K562 (cell line): ENCODE data around the gene PRMT5. TPM values are rescaled to one million over a fixed set of nuclear protein-coding genes. Genes with fewer than 3 reads are reported as not detected.

Experiments used
- CHD1 ChIP-seq: fragments of 200-600 bp; sonication (generic); IDR thresholded peaks from one replicate; pipeline ENCODE4 v1.6.1; 2012; ENCODE audit warnings: mild to moderate bottlenecking, moderate library complexity, low read length, inconsistent platforms
- COPS2 ChIP-seq: fragments of 450-650 bp; conservative IDR thresholded peaks from 2 replicates; pipeline ENCODE4 v1.6.1; 2016; ENCODE audit warnings: mild to moderate bottlenecking, moderate library complexity
- FOXA3 ChIP-seq, 2 experiments: fragments of 450-650 bp in 1 of 2; sonication (generic) in 1 of 2; formaldehyde crosslinking; IDR thresholded peaks in 1 of 2; conservative IDR thresholded peaks in 1 of 2; 2 replicates each; pipeline versions ENCODE4 v1.4.0 to v1.8.0; 2020 to 2022; ENCODE audit warnings: mild to moderate bottlenecking in 2 of 2, missing genetic modification reagents in 1 of 2
- MEIS2 ChIP-seq: fragments of 450-650 bp; IDR thresholded peaks from 2 replicates; pipeline ENCODE4 v1.6.1; 2014; ENCODE audit warnings: mild to moderate bottlenecking; ENCODE audit not compliant: partially characterized antibody
- NCOA1 ChIP-seq: fragments of 450-650 bp; IDR thresholded peaks from 2 replicates; pipeline ENCODE4 v1.6.1; 2016; ENCODE audit warnings: low read depth
- NR1H2 ChIP-seq: sonication (generic); formaldehyde crosslinking; IDR thresholded peaks from 2 replicates; pipeline ENCODE4 v1.4.0; 2020; ENCODE audit warnings: mild to moderate bottlenecking, missing genetic modification reagents
- NR2F6 ChIP-seq: fragments of 450-650 bp; formaldehyde crosslinking; IDR thresholded peaks from 2 replicates; pipeline ENCODE4 v1.4.0; 2020; ENCODE audit warnings: mild to moderate bottlenecking
- NRF1 ChIP-seq, 2 experiments: fragments of 450-650 bp; IDR thresholded peaks in 1 of 2; conservative IDR thresholded peaks in 1 of 2; 2 replicates each; pipeline ENCODE4 v1.6.1; 2014; ENCODE audit warnings: mild to moderate bottlenecking in 2 of 2
- POLR2H ChIP-seq: IDR thresholded peaks from 2 replicates; pipeline ENCODE4 v1.6.1; 2016; ENCODE audit warnings: missing genetic modification characterization, low read depth, mild to moderate bottlenecking, control low read depth, missing compliant biosample characterization, moderate library complexity
- PREB ChIP-seq: sonication (generic); formaldehyde crosslinking; IDR thresholded peaks from 2 replicates; pipeline ENCODE4 v1.8.1; 2023; ENCODE audit warnings: mild to moderate bottlenecking, missing genetic modification reagents
- RBBP5 ChIP-seq: fragments of 200-600 bp; sonication (generic); IDR thresholded peaks from 2 replicates; pipeline ENCODE4 v1.6.1; 2012; ENCODE audit warnings: borderline replicate concordance, mild to moderate bottlenecking, low read length, control low read depth, inconsistent platforms; ENCODE audit not compliant: insufficient read depth, poor library complexity, severe bottlenecking
- SAFB ChIP-seq: fragments of 200-400 bp; formaldehyde crosslinking; IDR thresholded peaks from 2 replicates; pipeline ENCODE4 v1.6.1; 2017; ENCODE audit warnings: low read depth, low read length, borderline replicate concordance
- SIRT6 ChIP-seq: IDR thresholded peaks from one replicate; pipeline ENCODE4 v1.6.1; 2012; ENCODE audit warnings: low read depth, mild to moderate bottlenecking, control low read depth, inconsistent platforms, low read length, moderate library complexity
- SMAD3 ChIP-seq: fragments of 450-650 bp; formaldehyde crosslinking; conservative IDR thresholded peaks from 2 replicates; pipeline ENCODE4 v1.4.0; 2020; ENCODE audit warnings: mild to moderate bottlenecking
- SOX6 ChIP-seq: fragments of 450-650 bp; IDR thresholded peaks from 2 replicates; pipeline ENCODE4 v1.6.1; 2014; ENCODE audit warnings: mild to moderate bottlenecking
- ZNF121 ChIP-seq: sonication (generic); formaldehyde crosslinking; conservative IDR thresholded peaks from 2 replicates; pipeline ENCODE4 v1.8.0; 2022; ENCODE audit warnings: missing genetic modification reagents
- ZNF512 ChIP-seq: IDR thresholded peaks from 2 replicates; pipeline ENCODE4 v1.6.1; 2016; ENCODE audit warnings: missing genetic modification characterization, missing compliant biosample characterization
- ZNF561 ChIP-seq: fragments of 450-650 bp; formaldehyde crosslinking; conservative IDR thresholded peaks from 2 replicates; pipeline ENCODE4 v1.4.0; 2020; ENCODE audit warnings: mild to moderate bottlenecking, moderate library complexity
- polyA plus RNA-seq, 8 experiments: library from polyadenylated mRNA; depleted of rRNA in 4 of 8; stranded (reverse) in 5 of 8; unstranded in 3 of 8; fragments of >200 nt; fragmentation: Nextera tagmentation in 2 of 8; fragmentation: Illumina TruSeq in 1 of 8; extraction: Ambion mirVana in 2 of 8; extraction: Trizol in 1 of 8; gene quantifications; 2 replicates each; pipeline versions ENCODE4 v1.2.1 to v1.2.3, GENCODE V29; 2011 to 2014; ENCODE audit warnings: inconsistent platforms in 1 of 8, missing spikeins in 1 of 8
- total RNA-seq, 7 experiments: library from RNA; depleted of rRNA in 6 of 7; stranded (reverse); fragments of >200 nt in 6 of 7; fragmentation: Illumina TruSeq in 2 of 7; extraction: Trizol in 2 of 7; gene quantifications; 2 replicates each; pipeline versions ENCODE4 v1.2.1 to v1.2.3, GENCODE V29; 2011 to 2021; ENCODE audit warnings: low replicate concordance in 1 of 7
- TF ChIP-seq, protein P1 (sequence below), 2 experiments: fragments of 450-650 bp in 1 of 2; sonication (generic) in 1 of 2; formaldehyde crosslinking in 1 of 2; IDR thresholded peaks in 1 of 2; conservative IDR thresholded peaks in 1 of 2; 2 replicates each; pipeline versions ENCODE4 v1.6.1 to v1.8.1; 2016 to 2023; ENCODE audit warnings: mild to moderate bottlenecking in 2 of 2, moderate library complexity in 2 of 2, inconsistent platforms in 1 of 2, missing genetic modification reagents in 1 of 2
- TF ChIP-seq, protein P2 (sequence below): IDR thresholded peaks from 2 replicates; pipeline ENCODE4 v1.6.1; 2011; ENCODE audit not compliant: insufficient read length; ENCODE audit errors: extremely low read depth
- TF ChIP-seq, protein P3 (sequence below): fragments of 200-800 bp; sonication (Bioruptor generic); IDR thresholded peaks from 2 replicates; pipeline ENCODE4 v1.6.1; 2017; ENCODE audit warnings: missing genetic modification characterization, missing compliant biosample characterization

PRMT5 gene
- total and polyA plus RNA-seq, 9 of the 15 experiments (the other 6 are each of a cell fraction or from before 2014, with no cell fraction given), result 114 to 552 (median 222) TPM

DNA sequence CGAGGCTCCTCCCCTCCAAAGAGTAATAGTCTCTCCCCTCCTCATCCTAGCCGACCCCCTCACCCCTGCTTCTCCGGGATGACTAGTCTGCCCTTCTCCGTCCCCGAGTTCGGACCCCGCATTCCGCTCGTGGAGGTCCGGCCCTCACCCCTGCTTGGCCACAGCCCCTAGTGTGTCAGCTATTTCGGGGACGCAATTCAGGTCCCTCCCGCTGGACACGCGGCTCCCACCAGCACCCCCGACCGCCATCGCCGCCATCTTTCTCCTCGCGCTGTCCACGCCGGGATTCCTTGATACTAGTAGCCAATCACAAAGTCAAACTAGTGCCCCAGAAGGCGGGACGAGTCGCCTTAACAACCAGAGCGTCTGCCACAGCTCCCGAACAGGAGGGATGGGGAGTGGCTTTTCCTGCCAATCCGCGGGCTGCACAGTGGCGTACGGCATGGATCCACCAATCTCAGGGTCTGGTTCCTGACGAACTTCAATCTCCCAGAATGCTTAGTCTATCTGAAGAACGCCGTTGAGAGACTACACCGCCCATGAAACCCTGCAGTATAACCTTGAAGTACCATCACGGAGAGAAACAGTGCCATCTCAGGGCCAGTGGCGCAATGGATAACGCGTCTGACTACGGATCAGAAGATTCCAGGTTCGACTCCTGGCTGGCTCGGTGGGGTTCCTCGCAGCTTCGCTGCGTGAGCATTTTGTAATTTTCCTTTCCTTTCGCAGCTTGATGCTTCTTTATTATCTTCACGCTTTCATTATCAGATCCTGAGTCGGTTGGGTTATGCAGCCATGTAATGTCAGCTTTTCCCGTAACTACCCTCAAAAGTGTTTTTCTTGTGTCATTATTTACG lies at the start of gene PRMT5 (continued):
- TF ChIP-seq RBBP5 (peak; percentile 91), ZNF561 (CRISPR knock-in tag) (no peak; the same call in 1 of the 2 replicates), MEIS2 (peak; percentile 62), NRF1 (conservative IDR thresholded peaks at IDR 0.05 in 1 of 2, IDR thresholded peaks at IDR 0.05 in 1 of 2) (peak; percentile 69 to 77), PREB (CRISPR knock-in tag) (no peak), SAFB (no peak), NR1H2 (CRISPR knock-in tag) (no peak; the same call in 1 of the 2 replicates), POLR2H (tag) (peak; percentile 100), FOXA3 (CRISPR knock-in tag; conservative IDR thresholded peaks at IDR 0.05 in 1 of 2, IDR thresholded peaks at IDR 0.05 in 1 of 2) (no peak), NCOA1 (no peak), NR2F6 (CRISPR knock-in tag) (no peak), ZNF121 (CRISPR knock-in tag) (no peak), COPS2 (no peak), SIRT6 (no peak), ZNF512 (tag) (no peak), CHD1 (no peak), SOX6 (peak; percentile 25; the same call in 1 of the 2 replicates), SMAD3 (0 out of 2 replicates have a peak, but pooled peaks have one; percentile 51)
- TF ChIP-seq, protein P1, sequence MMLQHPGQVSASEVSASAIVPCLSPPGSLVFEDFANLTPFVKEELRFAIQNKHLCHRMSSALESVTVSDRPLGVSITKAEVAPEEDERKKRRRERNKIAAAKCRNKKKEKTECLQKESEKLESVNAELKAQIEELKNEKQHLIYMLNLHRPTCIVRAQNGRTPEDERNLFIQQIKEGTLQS (IDR thresholded peaks at IDR 0.05), result peak; percentile 50; the same call in 1 of the 2 replicates
- TF ChIP-seq, protein P1 (CRISPR knock-in tag; conservative IDR thresholded peaks at IDR 0.05), result 0 out of 2 replicates have a peak, but pooled peaks have one; percentile 33
- TF ChIP-seq, protein P2, sequence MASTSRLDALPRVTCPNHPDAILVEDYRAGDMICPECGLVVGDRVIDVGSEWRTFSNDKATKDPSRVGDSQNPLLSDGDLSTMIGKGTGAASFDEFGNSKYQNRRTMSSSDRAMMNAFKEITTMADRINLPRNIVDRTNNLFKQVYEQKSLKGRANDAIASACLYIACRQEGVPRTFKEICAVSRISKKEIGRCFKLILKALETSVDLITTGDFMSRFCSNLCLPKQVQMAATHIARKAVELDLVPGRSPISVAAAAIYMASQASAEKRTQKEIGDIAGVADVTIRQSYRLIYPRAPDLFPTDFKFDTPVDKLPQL, result no peak
- TF ChIP-seq, protein P3, sequence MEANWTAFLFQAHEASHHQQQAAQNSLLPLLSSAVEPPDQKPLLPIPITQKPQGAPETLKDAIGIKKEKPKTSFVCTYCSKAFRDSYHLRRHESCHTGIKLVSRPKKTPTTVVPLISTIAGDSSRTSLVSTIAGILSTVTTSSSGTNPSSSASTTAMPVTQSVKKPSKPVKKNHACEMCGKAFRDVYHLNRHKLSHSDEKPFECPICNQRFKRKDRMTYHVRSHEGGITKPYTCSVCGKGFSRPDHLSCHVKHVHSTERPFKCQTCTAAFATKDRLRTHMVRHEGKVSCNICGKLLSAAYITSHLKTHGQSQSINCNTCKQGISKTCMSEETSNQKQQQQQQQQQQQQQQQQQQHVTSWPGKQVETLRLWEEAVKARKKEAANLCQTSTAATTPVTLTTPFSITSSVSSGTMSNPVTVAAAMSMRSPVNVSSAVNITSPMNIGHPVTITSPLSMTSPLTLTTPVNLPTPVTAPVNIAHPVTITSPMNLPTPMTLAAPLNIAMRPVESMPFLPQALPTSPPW (CRISPR knock-in tag), result peak; percentile 47; the same call in 1 of the 2 replicates
